Effector memory CD8-positive, alpha-beta T cell (primary cell): ENCODE results near the gene CACNA1H.
"Not testable (repeated sequence)": the region's sequence is repeated elsewhere in the genome, so short reads cannot be mapped to it uniquely, and the experiment has no call there.

Experiments
- ATAC-seq: fragments of 150-1000 bp; cut with Tn5 transposase; replicated peaks from 2 replicates; pipeline ENCODE4 v1.10.0; 2021; ENCODE audit warnings: mild to moderate bottlenecking, moderate library complexity
- DNase-seq, 3 experiments: peaks; one replicate each; pipeline ENCODE4 v3.0.0; 2021
- H3K27ac Mint-ChIP-seq, 2 donors: one replicate each; pipeline ENCODE4 v1.8.0; 2022; ENCODE audit warnings: mild to moderate bottlenecking in 2 of 2, mixed read lengths in 2 of 2, moderate library complexity in 2 of 2
- H3K27me3 Mint-ChIP-seq, 2 donors: one replicate each; pipeline ENCODE4 v1.8.0; 2022; ENCODE audit warnings: mixed read lengths in 2 of 2
- H3K36me3 Mint-ChIP-seq: one replicate; pipeline ENCODE4 v1.8.0; 2022; ENCODE audit warnings: mild to moderate bottlenecking, moderate library complexity, mixed read lengths; ENCODE audit not compliant: insufficient read depth
- H3K4me1 Mint-ChIP-seq, 2 donors: one replicate each; pipeline ENCODE4 v1.8.0; 2022; ENCODE audit warnings: low read depth in 2 of 2, mixed read lengths in 2 of 2
- H3K4me3 Mint-ChIP-seq, 2 donors: one replicate each; pipeline ENCODE4 v1.8.0; 2022; ENCODE audit warnings: mild to moderate bottlenecking in 2 of 2, mixed read lengths in 2 of 2, moderate library complexity in 2 of 2
- H3K9me3 Mint-ChIP-seq, 2 donors: one replicate each; pipeline ENCODE4 v1.8.0; 2022; ENCODE audit warnings: mixed read lengths in 2 of 2

CACNA1H gene

GRCh38 chr16:1194665-1195392, 41.9 kb downstream of the CACNA1H start:
- Mint-ChIP-seq H3K9me3 (no peaks in the 10 kb centered on the region), H3K27ac (no peak overlapping the region), H3K4me1 (peaks cover 0 to 2% of the 10 kb centered on the region in 2 donors), H3K4me3 (no peak overlapping the region), H3K36me3 (no peaks in the 10 kb centered on the region), H3K27me3 (peaks cover 6 to 9% of the 10 kb centered on the region in 2 donors)
- no peak for ATAC-seq
- DNase-seq, result no peak

- Mint-ChIP-seq H3K36me3 (no peaks in the 10 kb centered on the region), H3K9me3 (no peaks in the 10 kb centered on the region)
- ATAC-seq, result no peak
Measured at GRCh38 chr16:1195393-1195666, 42.4 kb downstream of the CACNA1H start.

GRCh38 chr16:1196494-1196893, 43.6 kb downstream of the CACNA1H start:
- Mint-ChIP-seq H3K4me3 (no peak overlapping the region), H3K9me3 (no peaks in the 10 kb centered on the region), H3K27me3 (peaks cover 6 to 9% of the 10 kb centered on the region in 2 donors), H3K4me1 (peaks cover 0 to 3% of the 10 kb centered on the region in 2 donors), H3K36me3 (no peaks in the 10 kb centered on the region), H3K27ac (no peak overlapping the region)
- ATAC-seq, result no peak
- DNase-seq, result no peak

More at GRCh38 chr16:1195393-1195666, 42.4 kb downstream of the CACNA1H start:
- Mint-ChIP-seq H3K4me1 (peaks cover 0 to 3% of the 10 kb centered on the region in 2 donors), H3K27ac (no peak overlapping the region), H3K27me3 (peaks cover 6 to 9% of the 10 kb centered on the region in 2 donors), H3K4me3 (no peak overlapping the region)
- DNase-seq, result no peak

- no peak for DNase-seq
- no peak for ATAC-seq
- no peak overlapping the region for H3K27ac Mint-ChIP-seq
- peaks cover 0 to 3% of the 10 kb centered on the region in 2 donors for H3K4me1 Mint-ChIP-seq
- peaks cover 6 to 7% of the 10 kb centered on the region in 2 donors for H3K27me3 Mint-ChIP-seq
- no peak overlapping the region for H3K4me3 Mint-ChIP-seq
- no peaks in the 10 kb centered on the region for H3K36me3 Mint-ChIP-seq
- H3K9me3 Mint-ChIP-seq, result no peaks in the 10 kb centered on the region
Measured at GRCh38 chr16:1197237-1197866, 44.4 kb downstream of the CACNA1H start.

GRCh38 chr16:1198194-1198593, 45.3 kb downstream of the CACNA1H start:
- Mint-ChIP-seq H3K27ac (no peak overlapping the region), H3K27me3 (no peaks in the 10 kb centered on the region), H3K4me1 (peaks cover 0 to 3% of the 10 kb centered on the region in 2 donors)

GRCh38 chr16:1198671-1199346, 45.9 kb downstream of the CACNA1H start:
- not testable (repeated sequence) for H3K4me3 Mint-ChIP-seq, H3K27me3 Mint-ChIP-seq, H3K4me1 Mint-ChIP-seq, H3K9me3 Mint-ChIP-seq, DNase-seq, H3K27ac Mint-ChIP-seq, H3K36me3 Mint-ChIP-seq, ATAC-seq

More at GRCh38 chr16:1198194-1198593, 45.3 kb downstream of the CACNA1H start:
- Mint-ChIP-seq H3K9me3 (no peaks in the 10 kb centered on the region), H3K36me3 (no peaks in the 10 kb centered on the region), H3K4me3 (no peak overlapping the region)
- DNase-seq (no peak), ATAC-seq (no peak)

GRCh38 chr16:1199347-1200013, 46.6 kb downstream of the CACNA1H start:
- Mint-ChIP-seq H3K36me3 (no peaks in the 10 kb centered on the region), H3K4me3 (no peak overlapping the region), H3K27ac (peak overlapping the region in 1 of 2 donors; percentile 9), H3K27me3 (no peaks in the 10 kb centered on the region), H3K9me3 (no peaks in the 10 kb centered on the region), H3K4me1 (peaks cover 0 to 3% of the 10 kb centered on the region in 2 donors)
- ATAC-seq (no peak), DNase-seq (no peak)

- Mint-ChIP-seq H3K36me3 (no peaks in the 10 kb centered on the region), H3K4me3 (no peak overlapping the region), H3K9me3 (no peaks in the 10 kb centered on the region), H3K27ac (peak overlapping the region in 1 of 2 donors; percentile 9), H3K4me1 (peaks cover 0 to 3% of the 10 kb centered on the region in 2 donors), H3K27me3 (peaks cover 0 to 2% of the 10 kb centered on the region in 2 donors)
- no peak for DNase-seq
- ATAC-seq, result no peak
Measured at GRCh38 chr16:1200014-1200627, 47.2 kb downstream of the CACNA1H start.

GRCh38 chr16:1201444-1201843, 48.5 kb downstream of the CACNA1H start:
- H3K4me3 Mint-ChIP-seq, result no peak overlapping the region
- DNase-seq (no peak), ATAC-seq (no peak)
- H3K9me3 Mint-ChIP-seq, result no peaks in the 10 kb centered on the region
- H3K4me1 Mint-ChIP-seq, result peaks cover 0 to 3% of the 10 kb centered on the region in 2 donors
- no peaks in the 10 kb centered on the region for H3K36me3 Mint-ChIP-seq
- no peak overlapping the region for H3K27ac Mint-ChIP-seq
- peaks cover 0 to 8% of the 10 kb centered on the region in 2 donors for H3K27me3 Mint-ChIP-seq

GRCh38 chr16:1202274-1202673, 49.4 kb downstream of the CACNA1H start:
- ATAC-seq, result no peak
- no peaks in the 10 kb centered on the region for H3K9me3 Mint-ChIP-seq
- no peak overlapping the region for H3K27ac Mint-ChIP-seq
- no peak overlapping the region for H3K4me3 Mint-ChIP-seq
- no peak for DNase-seq
- no peaks in the 10 kb centered on the region for H3K36me3 Mint-ChIP-seq
- peaks cover 0 to 3% of the 10 kb centered on the region in 2 donors for H3K4me1 Mint-ChIP-seq
- peaks cover 0 to 8% of the 10 kb centered on the region in 2 donors for H3K27me3 Mint-ChIP-seq

GRCh38 chr16:1204933-1205332, 52.0 kb downstream of the CACNA1H start:
- ATAC-seq (no peak), DNase-seq (no peak)
- peaks cover under 1 to 4% of the 10 kb centered on the region in 2 donors for H3K4me1 Mint-ChIP-seq
- no peak overlapping the region for H3K27ac Mint-ChIP-seq
- no peaks in the 10 kb centered on the region for H3K36me3 Mint-ChIP-seq
- H3K27me3 Mint-ChIP-seq, result peaks cover 0 to 8% of the 10 kb centered on the region in 2 donors
- H3K4me3 Mint-ChIP-seq, result no peak overlapping the region
- no peaks in the 10 kb centered on the region for H3K9me3 Mint-ChIP-seq

- peaks cover 0 to 4% of the 10 kb centered on the region in 2 donors for H3K4me1 Mint-ChIP-seq
- H3K4me3 Mint-ChIP-seq, result no peak overlapping the region
- peaks cover 0 to 8% of the 10 kb centered on the region in 2 donors for H3K27me3 Mint-ChIP-seq
- H3K36me3 Mint-ChIP-seq, result no peaks in the 10 kb centered on the region
- H3K27ac Mint-ChIP-seq, result no peak overlapping the region
- ATAC-seq (no peak), DNase-seq (no peak)
- H3K9me3 Mint-ChIP-seq, result no peaks in the 10 kb centered on the region
Measured at GRCh38 chr16:1206326-1206725, 53.4 kb downstream of the CACNA1H start.

- no peaks in the 10 kb centered on the region for H3K9me3 Mint-ChIP-seq
- DNase-seq (no peak), ATAC-seq (peak; percentile 42)
- peaks cover 0 to 4% of the 10 kb centered on the region in 2 donors for H3K4me1 Mint-ChIP-seq
- peaks cover 0 to 8% of the 10 kb centered on the region in 2 donors for H3K27me3 Mint-ChIP-seq
- H3K4me3 Mint-ChIP-seq, result peak overlapping the region in 1 of 2 donors; percentile 43
- no peaks in the 10 kb centered on the region for H3K36me3 Mint-ChIP-seq
- no peak overlapping the region for H3K27ac Mint-ChIP-seq
Measured at GRCh38 chr16:1206786-1207185, 53.9 kb downstream of the CACNA1H start.
